HepG2 (cell line): Measurements from ENCODE around the gene COPS9. TPM values are rescaled to one million over a fixed set of nuclear protein-coding genes. Genes with fewer than 3 reads are reported as not detected.

Experiments
- EED ChIP-seq: sonication (generic); formaldehyde crosslinking; IDR thresholded peaks from 2 replicates; pipeline ENCODE4 v1.5.0; 2020; ENCODE audit warnings: mild to moderate bottlenecking, missing genetic modification reagents
- FOXK2 ChIP-seq: fragments of 450-650 bp; IDR thresholded peaks from 2 replicates; pipeline ENCODE4 v1.6.1; 2016
- POGZ ChIP-seq: sonication (generic); formaldehyde crosslinking; IDR thresholded peaks from 2 replicates; pipeline ENCODE4 v1.4.0; 2020; ENCODE audit warnings: mild to moderate bottlenecking, missing genetic modification reagents
- PPARG ChIP-seq: conservative IDR thresholded peaks from 2 replicates; pipeline ENCODE4 v1.6.1; 2016; ENCODE audit warnings: missing biosample characterization, missing genetic modification reagents
- RBM39 ChIP-seq: fragments of 200-400 bp; formaldehyde crosslinking; IDR thresholded peaks from one replicate; pipeline ENCODE4 v1.6.1; 2018; ENCODE audit warnings: antibody characterized with exemption, mild to moderate bottlenecking, low read depth, low read length; ENCODE audit not compliant: poor library complexity, severe bottlenecking
- ZFY ChIP-seq: sonication (generic); formaldehyde crosslinking; IDR thresholded peaks from 2 replicates; pipeline ENCODE4 v1.4.0; 2020; ENCODE audit warnings: missing genetic modification reagents
- polyA plus RNA-seq, 8 experiments: library from polyadenylated mRNA; depleted of rRNA in 3 of 8; stranded (reverse) in 7 of 8; unstranded in 1 of 8; fragments of >200 nt; fragmentation: Illumina TruSeq in 4 of 8; extraction: Trizol in 4 of 8; gene quantifications; 2 replicates each; pipeline versions ENCODE4 v1.2.1 to v1.2.3, GENCODE V29; 2011 to 2016; ENCODE audit warnings: low read depth in 4 of 8, missing spikeins in 1 of 8, mixed read lengths in 1 of 8; ENCODE audit not compliant: insufficient read depth in 1 of 8
- total RNA-seq, 5 experiments: library from RNA; depleted of rRNA; stranded (reverse); fragments of >200 nt; fragmentation: Illumina TruSeq; extraction: Trizol; gene quantifications; 2 replicates each; pipeline ENCODE4 v1.2.3, GENCODE V29; 2016; ENCODE audit warnings: low read depth in 1 of 5
- TF ChIP-seq, protein P1 (sequence below): sonication (generic); formaldehyde crosslinking; IDR thresholded peaks from 2 replicates; pipeline ENCODE4 v1.4.0; 2020; ENCODE audit warnings: mild to moderate bottlenecking, missing genetic modification reagents
- TF ChIP-seq, protein P2 (sequence below): sonication (generic); formaldehyde crosslinking; IDR thresholded peaks from 2 replicates; pipeline ENCODE4 v1.4.0; 2020; ENCODE audit warnings: missing genetic modification reagents

Gene COPS9
- total and polyA plus RNA-seq, 2 of the 13 experiments (the other 11 are each of a cell fraction or from before 2014, with no cell fraction given): 180 to 247 TPM

DNA sequence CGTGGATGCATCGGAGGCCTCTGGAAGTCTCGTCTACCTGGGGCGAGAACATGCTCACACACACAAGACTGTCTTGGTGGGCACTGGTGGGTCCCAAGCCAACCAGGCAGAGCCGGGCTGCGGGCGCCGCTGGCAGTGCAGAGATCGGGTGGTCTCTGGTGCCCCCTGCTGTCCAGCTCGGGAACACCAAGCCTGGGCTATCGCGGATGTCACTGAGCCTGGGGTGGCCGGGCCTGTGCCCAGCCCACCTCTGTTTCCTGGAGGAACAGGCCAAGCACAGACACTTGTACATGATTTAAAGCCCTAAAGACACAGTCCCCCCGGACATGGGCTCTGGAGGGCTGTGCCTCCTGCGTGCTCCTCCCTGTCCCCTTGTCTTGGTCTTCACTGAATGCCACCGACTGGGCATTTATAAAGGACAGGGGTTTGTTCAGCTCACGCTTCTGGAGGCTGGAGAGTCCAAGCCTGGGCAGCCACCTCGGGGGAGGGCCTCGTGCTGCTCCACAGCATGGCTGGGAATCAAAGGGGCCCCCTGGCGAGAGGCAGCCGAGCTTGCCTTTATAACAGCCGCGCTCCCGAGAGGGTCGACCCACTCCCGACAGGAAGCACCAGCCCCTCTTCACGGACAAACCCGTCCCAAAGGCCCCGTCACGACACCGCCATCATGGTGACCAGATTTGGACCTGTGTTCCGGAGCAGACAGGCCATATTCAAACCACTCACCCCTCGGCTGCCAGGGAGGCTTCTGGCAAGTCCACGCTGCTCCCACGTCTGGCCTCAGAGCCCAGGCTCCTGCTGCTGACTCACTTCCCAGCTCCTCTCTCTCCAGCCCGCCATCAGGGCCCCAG lies 7.9 kb upstream of the COPS9 start (continued):
- TF ChIP-seq RBM39: peak; percentile 57
- 0 out of 2 replicates have a peak, but pooled peaks have one; percentile 13 for TF ChIP-seq EED (CRISPR knock-in tag)
- 0 out of 2 replicates have a peak, but pooled peaks have one; percentile 27 for TF ChIP-seq ZFY (CRISPR knock-in tag)
- TF ChIP-seq, protein P1, sequence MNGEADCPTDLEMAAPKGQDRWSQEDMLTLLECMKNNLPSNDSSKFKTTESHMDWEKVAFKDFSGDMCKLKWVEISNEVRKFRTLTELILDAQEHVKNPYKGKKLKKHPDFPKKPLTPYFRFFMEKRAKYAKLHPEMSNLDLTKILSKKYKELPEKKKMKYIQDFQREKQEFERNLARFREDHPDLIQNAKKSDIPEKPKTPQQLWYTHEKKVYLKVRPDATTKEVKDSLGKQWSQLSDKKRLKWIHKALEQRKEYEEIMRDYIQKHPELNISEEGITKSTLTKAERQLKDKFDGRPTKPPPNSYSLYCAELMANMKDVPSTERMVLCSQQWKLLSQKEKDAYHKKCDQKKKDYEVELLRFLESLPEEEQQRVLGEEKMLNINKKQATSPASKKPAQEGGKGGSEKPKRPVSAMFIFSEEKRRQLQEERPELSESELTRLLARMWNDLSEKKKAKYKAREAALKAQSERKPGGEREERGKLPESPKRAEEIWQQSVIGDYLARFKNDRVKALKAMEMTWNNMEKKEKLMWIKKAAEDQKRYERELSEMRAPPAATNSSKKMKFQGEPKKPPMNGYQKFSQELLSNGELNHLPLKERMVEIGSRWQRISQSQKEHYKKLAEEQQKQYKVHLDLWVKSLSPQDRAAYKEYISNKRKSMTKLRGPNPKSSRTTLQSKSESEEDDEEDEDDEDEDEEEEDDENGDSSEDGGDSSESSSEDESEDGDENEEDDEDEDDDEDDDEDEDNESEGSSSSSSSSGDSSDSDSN (CRISPR knock-in tag): peak; percentile 9; the same call in 1 of the 2 replicates
- peak; percentile 29; the same call in 1 of the 2 replicates for TF ChIP-seq POGZ (CRISPR knock-in tag)
- TF ChIP-seq FOXK2: no peak
- TF ChIP-seq, protein P2, sequence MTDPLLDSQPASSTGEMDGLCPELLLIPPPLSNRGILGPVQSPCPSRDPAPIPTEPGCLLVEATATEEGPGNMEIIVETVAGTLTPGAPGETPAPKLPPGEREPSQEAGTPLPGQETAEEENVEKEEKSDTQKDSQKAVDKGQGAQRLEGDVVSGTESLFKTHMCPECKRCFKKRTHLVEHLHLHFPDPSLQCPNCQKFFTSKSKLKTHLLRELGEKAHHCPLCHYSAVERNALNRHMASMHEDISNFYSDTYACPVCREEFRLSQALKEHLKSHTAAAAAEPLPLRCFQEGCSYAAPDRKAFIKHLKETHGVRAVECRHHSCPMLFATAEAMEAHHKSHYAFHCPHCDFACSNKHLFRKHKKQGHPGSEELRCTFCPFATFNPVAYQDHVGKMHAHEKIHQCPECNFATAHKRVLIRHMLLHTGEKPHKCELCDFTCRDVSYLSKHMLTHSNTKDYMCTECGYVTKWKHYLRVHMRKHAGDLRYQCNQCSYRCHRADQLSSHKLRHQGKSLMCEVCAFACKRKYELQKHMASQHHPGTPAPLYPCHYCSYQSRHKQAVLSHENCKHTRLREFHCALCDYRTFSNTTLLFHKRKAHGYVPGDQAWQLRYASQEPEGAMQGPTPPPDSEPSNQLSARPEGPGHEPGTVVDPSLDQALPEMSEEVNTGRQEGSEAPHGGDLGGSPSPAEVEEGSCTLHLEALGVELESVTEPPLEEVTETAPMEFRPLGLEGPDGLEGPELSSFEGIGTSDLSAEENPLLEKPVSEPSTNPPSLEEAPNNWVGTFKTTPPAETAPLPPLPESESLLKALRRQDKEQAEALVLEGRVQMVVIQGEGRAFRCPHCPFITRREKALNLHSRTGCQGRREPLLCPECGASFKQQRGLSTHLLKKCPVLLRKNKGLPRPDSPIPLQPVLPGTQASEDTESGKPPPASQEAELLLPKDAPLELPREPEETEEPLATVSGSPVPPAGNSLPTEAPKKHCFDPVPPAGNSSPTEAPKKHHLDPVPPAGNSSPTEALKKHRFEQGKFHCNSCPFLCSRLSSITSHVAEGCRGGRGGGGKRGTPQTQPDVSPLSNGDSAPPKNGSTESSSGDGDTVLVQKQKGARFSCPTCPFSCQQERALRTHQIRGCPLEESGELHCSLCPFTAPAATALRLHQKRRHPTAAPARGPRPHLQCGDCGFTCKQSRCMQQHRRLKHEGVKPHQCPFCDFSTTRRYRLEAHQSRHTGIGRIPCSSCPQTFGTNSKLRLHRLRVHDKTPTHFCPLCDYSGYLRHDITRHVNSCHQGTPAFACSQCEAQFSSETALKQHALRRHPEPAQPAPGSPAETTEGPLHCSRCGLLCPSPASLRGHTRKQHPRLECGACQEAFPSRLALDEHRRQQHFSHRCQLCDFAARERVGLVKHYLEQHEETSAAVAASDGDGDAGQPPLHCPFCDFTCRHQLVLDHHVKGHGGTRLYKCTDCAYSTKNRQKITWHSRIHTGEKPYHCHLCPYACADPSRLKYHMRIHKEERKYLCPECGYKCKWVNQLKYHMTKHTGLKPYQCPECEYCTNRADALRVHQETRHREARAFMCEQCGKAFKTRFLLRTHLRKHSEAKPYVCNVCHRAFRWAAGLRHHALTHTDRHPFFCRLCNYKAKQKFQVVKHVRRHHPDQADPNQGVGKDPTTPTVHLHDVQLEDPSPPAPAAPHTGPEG (CRISPR knock-in tag): peak; percentile 55; the same call in 1 of the 2 replicates
- TF ChIP-seq PPARG (CRISPR knock-in tag): no peak
- TF ChIP-seq, all 625 proteins: peak for 63
